ENCODE data around the gene P2RX5. TPM values are rescaled to one million over a fixed set of nuclear protein-coding genes. Genes with fewer than 3 reads are reported as not detected.

Gene P2RX5
- total and polyA plus RNA-seq, 2 donors = 108 to 122 TPM

GRCh38 chr17:3658784-3659449, 37.0 kb downstream of the P2RX5 start:
- Histone ChIP-seq H3K27me3 (ENCODE audit: control insufficient read depth in 2 of 2, insufficient read depth in 1 of 2, low read length in 1 of 2) (no peaks in the 10 kb centered on the region), H3K27ac (ENCODE audit: low read depth in 1 of 2, low read length in 1 of 2) (no peak overlapping the region), H3K36me3 (ENCODE audit: control insufficient read depth in 2 of 2, insufficient read depth in 2 of 2, low read length in 1 of 2) (peaks cover 10 to 30% of the 10 kb centered on the region in 2 donors), H3K4me1 (ENCODE audit: control insufficient read depth in 2 of 2, insufficient read depth in 2 of 2, low read length in 2 of 2) (no peaks in the 10 kb centered on the region), H3K4me3 (ENCODE audit: low read length in 2 of 2) (no peak overlapping the region), H3K9me3 (ENCODE audit: control insufficient read depth in 2 of 2, insufficient read depth in 1 of 2, low read length in 1 of 2) (no peaks in the 10 kb centered on the region)
- WGBS = 90% methylated on average over 22 of the region's 22 CpGs
- DNase-seq (ENCODE audit: low read depth in 6 of 9, low spot score in 9 of 9) = no peak

DNA sequence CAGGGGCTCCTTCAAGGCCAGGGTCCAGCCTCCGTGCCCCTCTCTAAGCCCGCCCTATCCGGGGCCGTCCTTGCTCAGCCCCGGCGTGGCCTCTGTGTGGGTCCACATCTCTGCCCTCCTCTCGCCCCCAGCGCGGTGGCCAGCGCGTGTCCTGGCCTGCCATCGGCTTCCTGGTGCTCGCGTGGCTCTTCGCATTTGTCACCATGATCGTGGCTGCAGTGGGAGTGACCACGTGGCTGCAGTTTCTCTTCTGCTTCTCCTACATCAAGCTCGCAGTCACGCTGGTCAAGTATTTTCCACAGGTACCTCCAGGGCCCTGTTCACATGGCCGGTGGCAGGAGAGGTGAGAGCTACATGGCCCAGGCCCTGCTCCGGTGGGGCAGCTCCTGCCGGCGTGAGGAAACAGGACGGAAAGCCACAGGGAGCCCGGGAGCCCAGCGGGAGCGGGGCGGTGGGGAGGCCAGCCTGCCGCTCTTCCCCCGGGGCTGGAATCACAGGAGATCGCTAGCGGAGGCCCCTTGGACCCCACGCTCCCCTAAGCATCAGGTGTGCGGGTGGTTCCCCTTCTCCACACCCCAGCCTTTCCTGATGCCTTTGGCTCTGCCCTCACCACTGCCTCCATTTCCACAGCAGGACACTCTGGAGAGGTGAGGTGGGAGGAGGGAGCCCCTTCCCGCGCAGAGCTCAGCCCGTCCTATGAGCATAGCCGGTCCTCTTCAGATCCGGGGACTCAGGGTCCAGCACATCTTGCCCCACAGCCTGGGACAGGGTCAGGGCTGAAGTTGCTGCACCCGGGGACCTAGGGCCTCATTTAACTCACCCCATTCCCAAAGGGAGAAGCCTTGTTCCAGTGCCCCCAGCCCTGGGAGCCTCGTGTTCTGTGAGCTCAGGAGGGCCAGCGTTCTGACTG, 37.8 kb downstream of the P2RX5 start:
- Histone ChIP-seq H3K27me3 (ENCODE audit: control insufficient read depth in 2 of 2, insufficient read depth in 1 of 2, low read length in 1 of 2) (no peaks in the 10 kb centered on the region), H3K36me3 (ENCODE audit: control insufficient read depth in 2 of 2, insufficient read depth in 2 of 2, low read length in 1 of 2) (peaks cover 2 to 22% of the 10 kb centered on the region in 2 donors), H3K4me3 (ENCODE audit: low read length in 2 of 2) (no peak overlapping the region), H3K4me1 (ENCODE audit: control insufficient read depth in 2 of 2, insufficient read depth in 2 of 2, low read length in 2 of 2) (no peaks in the 10 kb centered on the region), H3K27ac (ENCODE audit: low read depth in 1 of 2, low read length in 1 of 2) (no peak overlapping the region), H3K9me3 (ENCODE audit: control insufficient read depth in 2 of 2, insufficient read depth in 1 of 2, low read length in 1 of 2) (no peaks in the 10 kb centered on the region)
- WGBS = 91% methylated on average over 42 of the region's 42 CpGs
- DNase-seq (ENCODE audit: low read depth in 6 of 9, low spot score in 9 of 9) = no peak

GRCh38 chr17:3657588-3657869, 38.4 kb downstream of the P2RX5 start:
- Histone ChIP-seq H3K27me3 (ENCODE audit: control insufficient read depth in 2 of 2, insufficient read depth in 1 of 2, low read length in 1 of 2) (no peaks in the 10 kb centered on the region), H3K9me3 (ENCODE audit: control insufficient read depth in 2 of 2, insufficient read depth in 1 of 2, low read length in 1 of 2) (no peaks in the 10 kb centered on the region), H3K4me3 (ENCODE audit: low read length in 2 of 2) (no peak overlapping the region), H3K27ac (ENCODE audit: low read depth in 1 of 2, low read length in 1 of 2) (no peak overlapping the region), H3K4me1 (ENCODE audit: control insufficient read depth in 2 of 2, insufficient read depth in 2 of 2, low read length in 2 of 2) (no peaks in the 10 kb centered on the region), H3K36me3 (ENCODE audit: control insufficient read depth in 2 of 2, insufficient read depth in 2 of 2, low read length in 1 of 2) (peaks cover 0 to 16% of the 10 kb centered on the region in 2 donors)
- 94% methylated on average over 7 of the region's 7 CpGs for WGBS
- DNase-seq (ENCODE audit: low read depth in 6 of 9, low spot score in 9 of 9) = no peak

DNA sequence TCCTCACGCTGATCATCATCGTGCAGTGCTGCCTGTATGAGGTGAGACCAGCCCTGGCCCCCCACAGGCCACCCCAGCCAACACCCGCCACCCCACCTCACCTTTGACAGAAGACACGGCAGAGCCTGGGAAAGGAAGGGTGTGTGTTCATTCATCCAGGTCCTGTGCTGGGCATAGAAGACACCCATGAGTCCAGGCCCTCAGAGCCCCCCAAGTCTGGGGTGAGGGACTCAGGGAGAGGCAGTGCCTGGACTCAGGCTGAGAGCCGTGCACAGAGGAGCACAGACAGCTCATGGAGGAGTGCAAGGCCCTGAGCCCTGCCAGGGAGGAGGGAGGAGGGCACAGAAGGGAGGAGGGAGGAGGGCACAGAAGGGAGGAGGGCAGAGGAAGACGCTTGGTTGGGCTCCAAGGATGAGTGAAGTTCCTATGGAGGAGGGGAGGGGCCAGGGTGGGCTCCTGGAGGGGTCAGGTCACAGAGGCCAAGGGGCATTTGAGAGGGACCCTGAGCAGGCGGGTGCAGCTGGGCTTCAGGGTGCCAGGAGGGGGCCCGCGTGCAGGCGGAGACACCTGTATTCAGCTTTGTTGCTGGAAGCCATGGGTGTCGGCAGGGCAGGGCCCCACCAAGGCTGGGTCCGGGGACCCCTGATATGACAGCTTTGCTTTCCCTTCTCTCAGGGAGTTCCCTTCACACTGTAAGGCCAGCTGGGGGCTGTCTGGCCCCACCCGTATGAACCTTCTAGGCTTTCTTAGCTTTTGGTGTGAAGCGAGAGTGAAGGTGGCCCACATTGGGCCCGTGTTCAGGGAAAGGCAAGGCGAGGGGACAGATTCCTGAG, 39.0 kb downstream of the P2RX5 start:
- no peaks in the 10 kb centered on the region for H3K27me3 ChIP-seq (ENCODE audit: control insufficient read depth in 2 of 2, insufficient read depth in 1 of 2, low read length in 1 of 2)
- WGBS = 94% methylated on average over 16 of the region's 16 CpGs
- peaks cover 0 to 12% of the 10 kb centered on the region in 2 donors for H3K36me3 ChIP-seq (ENCODE audit: control insufficient read depth in 2 of 2, insufficient read depth in 2 of 2, low read length in 1 of 2)
- DNase-seq (ENCODE audit: low read depth in 6 of 9, low spot score in 9 of 9) = no peak
- H3K4me1 ChIP-seq (ENCODE audit: control insufficient read depth in 2 of 2, insufficient read depth in 2 of 2, low read length in 2 of 2) = no peaks in the 10 kb centered on the region
- no peak overlapping the region for H3K27ac ChIP-seq (ENCODE audit: low read depth in 1 of 2, low read length in 1 of 2)
- H3K9me3 ChIP-seq (ENCODE audit: control insufficient read depth in 2 of 2, insufficient read depth in 1 of 2, low read length in 1 of 2) = no peaks in the 10 kb centered on the region
- H3K4me3 ChIP-seq (ENCODE audit: low read length in 2 of 2) = no peak overlapping the region

DNA sequence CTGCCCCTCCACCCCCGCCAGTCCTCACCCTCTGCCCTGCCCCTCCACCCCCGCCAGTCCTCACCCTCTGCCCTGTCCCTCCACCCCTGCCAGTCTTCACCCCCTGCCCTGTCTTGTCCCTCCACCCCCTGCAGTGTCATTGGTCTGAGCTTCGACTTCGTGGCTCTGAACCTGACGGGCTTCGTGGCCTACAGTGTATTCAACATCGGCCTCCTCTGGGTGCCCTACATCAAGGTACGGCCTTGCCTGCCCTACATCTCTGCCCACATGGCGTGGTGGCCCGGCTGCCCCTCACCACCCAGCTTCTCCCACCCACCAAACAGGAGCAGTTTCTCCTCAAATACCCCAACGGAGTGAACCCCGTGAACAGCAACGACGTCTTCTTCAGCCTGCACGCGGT, 39.6 kb downstream of the P2RX5 start:
- 95% methylated on average over 16 of the region's 16 CpGs for WGBS
- H3K27ac ChIP-seq (ENCODE audit: low read depth in 1 of 2, low read length in 1 of 2) = no peak overlapping the region
- DNase-seq (ENCODE audit: low read depth in 6 of 9, low spot score in 9 of 9) = no peak

DNA sequence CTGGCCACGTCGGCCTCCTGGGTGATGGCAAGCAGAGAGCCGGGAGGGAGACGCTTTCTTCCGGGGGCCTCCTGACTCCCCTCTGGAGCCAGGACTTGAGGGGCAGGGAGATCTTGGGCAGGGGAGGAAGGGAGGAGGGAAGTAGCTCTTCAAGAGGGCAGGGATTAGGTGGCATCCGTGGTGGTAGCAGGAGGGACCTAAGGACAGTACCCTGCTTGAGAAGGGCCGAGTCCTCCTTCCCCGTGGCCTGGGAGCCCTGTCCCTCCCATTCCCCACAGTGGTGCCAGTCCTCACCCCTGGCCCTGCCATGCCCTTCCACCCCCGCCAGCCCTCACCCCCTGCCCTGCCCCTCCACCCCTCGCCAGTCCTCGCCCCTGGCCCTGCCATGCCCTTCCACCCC, 40.2 kb downstream of the P2RX5 start:
- peaks cover 0 to 6% of the 10 kb centered on the region in 2 donors for H3K36me3 ChIP-seq (ENCODE audit: control insufficient read depth in 2 of 2, insufficient read depth in 2 of 2, low read length in 1 of 2)
- H3K4me3 ChIP-seq (ENCODE audit: low read length in 2 of 2) = no peak overlapping the region
- H3K4me1 ChIP-seq (ENCODE audit: control insufficient read depth in 2 of 2, insufficient read depth in 2 of 2, low read length in 2 of 2) = no peaks in the 10 kb centered on the region
- no peaks in the 10 kb centered on the region for H3K27me3 ChIP-seq (ENCODE audit: control insufficient read depth in 2 of 2, insufficient read depth in 1 of 2, low read length in 1 of 2)
- H3K27ac ChIP-seq (ENCODE audit: low read depth in 1 of 2, low read length in 1 of 2) = no peak overlapping the region
- WGBS = 96% methylated on average over 11 of the region's 11 CpGs
- H3K9me3 ChIP-seq (ENCODE audit: control insufficient read depth in 2 of 2, insufficient read depth in 1 of 2, low read length in 1 of 2) = no peaks in the 10 kb centered on the region
- no peak for DNase-seq (ENCODE audit: low read depth in 6 of 9, low spot score in 9 of 9)

More for the DNA sequence above, 39.6 kb downstream of the P2RX5 start:
- H3K4me1 ChIP-seq (ENCODE audit: control insufficient read depth in 2 of 2, insufficient read depth in 2 of 2, low read length in 2 of 2) = no peaks in the 10 kb centered on the region
- H3K9me3 ChIP-seq (ENCODE audit: control insufficient read depth in 2 of 2, insufficient read depth in 1 of 2, low read length in 1 of 2) = no peaks in the 10 kb centered on the region
- H3K36me3 ChIP-seq (ENCODE audit: control insufficient read depth in 2 of 2, insufficient read depth in 2 of 2, low read length in 1 of 2) = peaks cover 0 to 10% of the 10 kb centered on the region in 2 donors
- H3K4me3 ChIP-seq (ENCODE audit: low read length in 2 of 2) = no peak overlapping the region
- H3K27me3 ChIP-seq (ENCODE audit: control insufficient read depth in 2 of 2, insufficient read depth in 1 of 2, low read length in 1 of 2) = no peaks in the 10 kb centered on the region

GRCh38 chr17:3647769-3648555, 48.0 kb downstream of the P2RX5 start:
- Histone ChIP-seq H3K4me1 (ENCODE audit: control insufficient read depth in 2 of 2, insufficient read depth in 2 of 2, low read length in 2 of 2) (peaks cover 0 to 18% of the 10 kb centered on the region in 2 donors), H3K36me3 (ENCODE audit: control insufficient read depth in 2 of 2, insufficient read depth in 2 of 2, low read length in 1 of 2) (peaks cover 4 to 5% of the 10 kb centered on the region in 2 donors), H3K27me3 (ENCODE audit: control insufficient read depth in 2 of 2, insufficient read depth in 1 of 2, low read length in 1 of 2) (no peaks in the 10 kb centered on the region), H3K27ac (ENCODE audit: low read depth in 1 of 2, low read length in 1 of 2) (no peak overlapping the region), H3K9me3 (ENCODE audit: control insufficient read depth in 2 of 2, insufficient read depth in 1 of 2, low read length in 1 of 2) (no peaks in the 10 kb centered on the region), H3K4me3 (ENCODE audit: low read length in 2 of 2) (no peak overlapping the region)
- DNase-seq (ENCODE audit: low read depth in 6 of 9, low spot score in 9 of 9) = peak in 3 of 9 donors; percentile 39 to 61 (median 60)
- 76% methylated on average over 20 of the region's 20 CpGs for WGBS

DNA sequence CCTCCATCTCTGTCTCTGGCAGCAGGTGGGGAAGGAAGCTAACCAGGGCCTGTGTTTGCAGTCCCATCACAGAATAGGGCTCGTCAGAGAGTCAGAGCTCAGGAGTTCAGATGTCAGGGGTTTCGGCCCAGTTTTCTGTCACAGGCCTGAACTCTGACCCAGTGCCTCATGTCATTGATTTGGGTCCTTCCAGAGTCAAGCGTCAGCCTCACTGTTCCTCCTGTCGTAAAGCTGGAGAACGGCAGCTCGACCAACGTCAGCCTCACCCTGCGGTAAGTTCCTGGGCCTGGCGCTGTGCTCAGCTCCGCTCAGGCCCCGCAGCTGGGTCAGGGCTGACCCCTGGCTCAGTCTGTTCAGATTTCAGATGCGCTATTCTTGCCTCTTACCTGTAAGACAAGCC, 48.7 kb downstream of the P2RX5 start:
- Histone ChIP-seq H3K27ac (ENCODE audit: low read depth in 1 of 2, low read length in 1 of 2) (no peak overlapping the region), H3K9me3 (ENCODE audit: control insufficient read depth in 2 of 2, insufficient read depth in 1 of 2, low read length in 1 of 2) (no peaks in the 10 kb centered on the region), H3K36me3 (ENCODE audit: control insufficient read depth in 2 of 2, insufficient read depth in 2 of 2, low read length in 1 of 2) (peaks cover 4 to 5% of the 10 kb centered on the region in 2 donors), H3K4me3 (ENCODE audit: low read length in 2 of 2) (no peak overlapping the region), H3K27me3 (ENCODE audit: control insufficient read depth in 2 of 2, insufficient read depth in 1 of 2, low read length in 1 of 2) (no peaks in the 10 kb centered on the region), H3K4me1 (ENCODE audit: control insufficient read depth in 2 of 2, insufficient read depth in 2 of 2, low read length in 2 of 2) (peaks cover 0 to 18% of the 10 kb centered on the region in 2 donors)
- no peak for DNase-seq (ENCODE audit: low read depth in 6 of 9, low spot score in 9 of 9)
- WGBS = 95% methylated on average over 12 of the region's 12 CpGs

Data from thymus (tissue), 11 donors.